Activated CD4-positive, alpha-beta memory T cell treated with anti-CD3 and anti-CD28 coated beads, Interleukin-2, amount 10 ng/mL, durations not matched to agents 7 days and 5 days (primary cell): ENCODE results near the gene C12orf60. TPM values are rescaled to one million over a fixed set of nuclear protein-coding genes. Genes with fewer than 3 reads are reported as not detected.

Experiments used
- CTCF ChIA-PET: fragments of 350-600 bp; sonication (Branson Sonifier 250); formaldehyde crosslinking; loops from one replicate; lab custom pipeline; 2021; ENCODE audit warnings: antibody characterized with exemption, inconsistent platforms; lab: Charles Lee
- POLR2A ChIA-PET: fragments of 350-600 bp; sonication (Branson Sonifier 250); formaldehyde crosslinking; loops from one replicate; lab custom pipeline; 2021; ENCODE audit warnings: antibody characterized with exemption; lab: Charles Lee
- DNase-seq: peaks from one replicate; pipeline ENCODE4 v3.0.0-alpha.2; 2020
- H3K27ac Mint-ChIP-seq: one replicate; pipeline ENCODE4 v1.8.0; 2021; ENCODE audit warnings: mild to moderate bottlenecking, mixed read lengths
- H3K27me3 Mint-ChIP-seq: one replicate; pipeline ENCODE4 v1.8.0; 2021; ENCODE audit warnings: mixed read lengths
- H3K36me3 Mint-ChIP-seq: one replicate; pipeline ENCODE4 v1.8.0; 2021; ENCODE audit warnings: low read depth, mixed read lengths
- H3K4me1 Mint-ChIP-seq: one replicate; pipeline ENCODE4 v1.8.0; 2021; ENCODE audit warnings: mixed read lengths
- H3K4me3 Mint-ChIP-seq: one replicate; pipeline ENCODE4 v1.8.0; 2021; ENCODE audit warnings: mild to moderate bottlenecking, mixed read lengths
- H3K9me3 Mint-ChIP-seq: one replicate; pipeline ENCODE4 v1.8.0; 2021; ENCODE audit warnings: mixed read lengths
- total RNA-seq, 2 experiments: library from RNA; stranded (reverse); gene quantifications; one replicate each; pipeline ENCODE4 v1.2.3, GENCODE V29; 2021

Gene C12orf60
- total RNA-seq, 2 experiments from 2014 or later = 2.0 to 2.4 TPM

DNA sequence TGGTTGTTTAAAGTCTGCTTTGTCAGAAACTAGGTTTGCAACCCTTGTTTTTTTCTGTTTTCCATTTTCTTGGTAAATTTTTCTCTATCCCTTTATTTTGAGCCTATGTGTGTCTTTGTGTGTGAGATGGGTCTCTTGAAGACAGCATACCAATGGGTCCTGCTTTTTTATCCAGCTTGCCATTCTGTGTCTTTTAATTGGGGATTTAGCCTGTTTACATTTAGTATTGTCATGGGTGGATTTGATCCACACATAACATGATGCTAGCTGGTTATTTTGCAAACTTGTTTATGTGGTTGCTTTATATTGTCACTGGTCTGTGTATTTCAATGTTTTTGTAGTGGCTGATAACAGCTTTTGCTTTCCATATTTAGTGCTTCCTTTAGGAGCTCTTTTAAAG lies 57.0 kb downstream of the C12orf60 start:
- Mint-ChIP-seq H3K4me3 (no peak overlapping the region), H3K36me3 (peaks cover 3% of the 10 kb centered on the region), H3K27ac (no peak overlapping the region), H3K27me3 (peaks cover 10% of the 10 kb centered on the region), H3K4me1 (no peaks in the 10 kb centered on the region), H3K9me3 (peaks cover 10% of the 10 kb centered on the region)
- no peak for DNase-seq
- POLR2A ChIA-PET = no interaction called here
- CTCF ChIA-PET = no interaction called here

DNA sequence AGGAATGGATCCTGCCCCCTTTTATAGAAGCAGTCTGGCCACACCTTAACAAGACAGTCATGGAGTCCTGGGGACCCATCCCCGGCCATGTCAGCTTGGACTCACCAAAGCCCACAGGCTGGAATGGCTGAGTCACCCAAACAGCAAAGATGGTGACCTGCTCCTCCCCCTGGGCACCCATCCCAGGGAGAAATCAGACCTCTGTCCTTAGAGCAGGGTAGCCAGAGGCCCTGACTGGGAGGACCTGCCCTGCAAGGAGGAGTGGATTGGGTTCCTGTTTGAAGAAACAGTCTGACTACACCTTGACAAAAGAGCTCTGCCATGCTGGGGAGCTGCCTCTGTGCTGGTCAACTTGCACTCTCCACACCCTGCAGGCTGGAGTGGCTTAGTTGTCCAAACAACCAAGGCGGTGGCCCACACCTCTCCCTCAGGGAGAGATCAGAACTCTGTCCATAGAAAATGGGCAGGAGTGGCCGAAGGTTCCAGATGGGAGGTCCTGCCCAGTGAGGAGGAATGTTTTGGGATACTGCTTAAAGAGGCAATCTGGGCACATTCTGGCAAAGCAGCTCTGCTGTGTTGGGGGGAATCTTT lies 65.5 kb downstream of the C12orf60 start:
- no peak overlapping the region for H3K4me3 Mint-ChIP-seq
- no peak for DNase-seq
- H3K36me3 Mint-ChIP-seq = no peaks in the 10 kb centered on the region
- peaks cover 8% of the 10 kb centered on the region for H3K27me3 Mint-ChIP-seq
- no peaks in the 10 kb centered on the region for H3K4me1 Mint-ChIP-seq
- CTCF ChIA-PET = no interaction called here
- H3K9me3 Mint-ChIP-seq = peaks cover 5% of the 10 kb centered on the region
- POLR2A ChIA-PET = no interaction called here
- H3K27ac Mint-ChIP-seq = no peak overlapping the region

DNA sequence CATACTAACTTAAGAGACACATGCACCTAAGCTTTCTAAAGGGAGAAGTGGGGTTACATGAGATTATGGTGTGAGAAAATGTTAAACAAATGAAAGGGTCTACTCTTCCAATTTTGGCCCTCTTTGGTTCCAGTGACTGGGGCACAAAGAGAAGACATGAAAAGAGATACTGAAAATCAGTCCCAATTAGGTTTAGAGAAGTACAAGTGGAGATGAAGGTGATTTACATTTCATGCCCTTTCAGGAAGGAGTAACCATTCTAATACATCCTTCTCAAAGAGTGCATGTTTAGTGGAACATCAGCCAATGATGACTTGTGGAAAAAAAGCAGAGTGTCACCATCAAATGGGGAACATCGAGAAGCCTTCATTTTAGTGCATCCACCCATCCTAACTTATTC lies 67.8 kb downstream of the C12orf60 start:
- no peaks in the 10 kb centered on the region for H3K4me1 Mint-ChIP-seq
- H3K27ac Mint-ChIP-seq = no peak overlapping the region
- H3K36me3 Mint-ChIP-seq = no peaks in the 10 kb centered on the region
- no peak overlapping the region for H3K4me3 Mint-ChIP-seq
- CTCF ChIA-PET = no interaction called here
- DNase-seq = no peak
- no peaks in the 10 kb centered on the region for H3K27me3 Mint-ChIP-seq
- peaks cover 5% of the 10 kb centered on the region for H3K9me3 Mint-ChIP-seq
- POLR2A ChIA-PET = no interaction called here

GRCh38 chr12:14871886-14872285 lies 68.4 kb downstream of the C12orf60 start:
- no peaks in the 10 kb centered on the region for H3K27me3 Mint-ChIP-seq
- no peaks in the 10 kb centered on the region for H3K4me1 Mint-ChIP-seq
- ChIA-PET CTCF (no interaction called here), POLR2A (no interaction called here)
- DNase-seq = no peak
- H3K27ac Mint-ChIP-seq = no peak overlapping the region
- H3K4me3 Mint-ChIP-seq = no peak overlapping the region
- peaks cover 5% of the 10 kb centered on the region for H3K9me3 Mint-ChIP-seq
- no peaks in the 10 kb centered on the region for H3K36me3 Mint-ChIP-seq

DNA sequence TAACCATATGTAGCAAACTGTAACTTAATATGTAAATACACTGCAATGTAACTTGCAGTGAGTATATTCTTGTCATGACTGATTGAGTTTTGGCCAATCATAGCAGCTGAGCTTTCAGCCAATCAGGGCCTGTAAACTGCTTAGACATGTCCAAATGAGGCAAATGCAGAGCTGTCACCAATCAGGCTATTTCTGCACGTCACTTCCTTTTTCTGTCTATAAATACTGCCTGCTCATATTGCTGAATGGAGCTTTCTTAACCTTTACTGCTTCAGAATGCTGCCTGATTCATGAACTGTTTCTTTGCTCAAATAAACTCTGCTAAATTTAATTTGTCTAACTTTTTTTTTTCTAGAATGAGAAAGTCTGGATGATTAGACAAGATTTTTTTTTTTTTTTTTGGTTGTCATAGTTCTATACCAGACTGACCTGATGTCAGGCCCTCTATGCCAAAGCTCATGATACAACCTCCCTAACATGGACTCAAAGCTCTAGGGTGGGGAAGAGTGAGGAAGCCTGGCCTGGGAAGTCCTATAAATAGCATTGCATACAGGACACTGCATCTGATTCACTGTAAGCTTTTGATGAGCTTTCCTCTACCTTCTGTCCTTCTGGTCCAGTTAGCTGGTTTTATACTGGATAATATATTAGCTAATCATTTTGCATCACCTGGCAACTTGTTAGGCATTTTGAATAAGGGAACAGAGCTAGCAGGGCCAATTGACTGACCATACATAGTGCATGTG lies 70.1 kb downstream of the C12orf60 start:
- no peaks in the 10 kb centered on the region for H3K36me3 Mint-ChIP-seq
- CTCF ChIA-PET = interaction anchor here (1.1 to 1.5 kb wide), 2 partner anchors 29 to 121 kb away, joined by 3 to 8 read pairs; no protein-coding TSS in a partner anchor
- H3K27ac Mint-ChIP-seq = no peak overlapping the region
- H3K27me3 Mint-ChIP-seq = no peaks in the 10 kb centered on the region
- no peak overlapping the region for H3K4me3 Mint-ChIP-seq
- H3K9me3 Mint-ChIP-seq = no peaks in the 10 kb centered on the region
- POLR2A ChIA-PET = interaction anchor here (0.5 kb wide), 1 partner anchor 302 kb away, joined by 3 read pairs; no protein-coding TSS in a partner anchor
- H3K4me1 Mint-ChIP-seq = no peaks in the 10 kb centered on the region
- no peak for DNase-seq

Other genes starting within 250 kb of the C12orf60 start
- gene PLBD1, start 235.8 kb upstream of the C12orf60 start, total RNA-seq = not detected
- gene GUCY2C, start 107.1 kb upstream of the C12orf60 start, total RNA-seq = not detected
- 10 to 100 TPM; 91.1 to 92.7 TPM for gene WBP11, start 192 bp upstream of the C12orf60 start, total RNA-seq
- gene SMCO3, start 10.5 kb downstream of the C12orf60 start, total RNA-seq = not detected
- not detected for gene ART4, start 39.9 kb downstream of the C12orf60 start, total RNA-seq
- not detected for gene MGP, start 82.2 kb downstream of the C12orf60 start, total RNA-seq
- 1 to 10 TPM; 7.2 to 8.5 TPM for gene ERP27, start 134.9 kb downstream of the C12orf60 start, total RNA-seq
- gene ARHGDIB, start 157.9 kb downstream of the C12orf60 start, total RNA-seq = 1,000 to 10,000 TPM; 1,463 to 1,491 TPM
- gene PDE6H, start 169.4 kb downstream of the C12orf60 start, total RNA-seq = not detected